SK-N-SH (cell line): Measurements from ENCODE around the gene ESPL1. TPM values are rescaled to one million over a fixed set of nuclear protein-coding genes. Genes with fewer than 3 reads are reported as not detected.

Experiments
- CTCF ChIA-PET: fragments of 300-600, 350-600 bp; formaldehyde crosslinking; extraction: SDS; loops from one replicate; lab custom pipeline; 2021; lab: Yijun Ruan, JAX
- POLR2A ChIA-PET: fragments of 350-600 bp; sonication (Branson Sonifier 250); formaldehyde crosslinking; extraction: SDS; loops from one replicate; lab custom pipeline; 2020; ENCODE audit warnings: antibody characterized with exemption, inconsistent platforms; lab: Yijun Ruan, JAX
- DNase-seq: peaks from one replicate; pipeline ENCODE4 v3.0.0; 2012
- H2AFZ ChIP-seq: fragments of 200-600 bp; sonication (generic); 2 replicates; pipeline ENCODE4 v1.8.1; 2016; ENCODE audit warnings: antibody characterized with exemption, mild to moderate bottlenecking, low read depth
- H3F3A ChIP-seq: fragments of 200-600 bp; sonication (generic); replicated peaks from 2 replicates; pipeline ENCODE3; 2016; ENCODE audit warnings: antibody characterized with exemption, mild to moderate bottlenecking; ENCODE audit not compliant: insufficient read depth
- H3K27ac ChIP-seq, 2 experiments: fragments of 200-500 bp in 1 of 2; fragments of 200-600 bp in 1 of 2; sonication (Bioruptor generic) in 1 of 2; sonication (generic), shearing (Covaris generic) in 1 of 2; 2 replicates each; pipeline versions ENCODE4 v1.5.1 to v1.6.1; 2014 to 2016; ENCODE audit warnings: low read depth in 2 of 2, inconsistent platforms in 1 of 2, low read length in 1 of 2, mild to moderate bottlenecking in 1 of 2, mixed read lengths in 1 of 2
- H3K27me3 ChIP-seq: fragments of 200-600 bp; sonication (generic), shearing (Covaris generic); 2 replicates; pipeline ENCODE4 v1.6.1; 2016; ENCODE audit warnings: mixed run types; ENCODE audit not compliant: insufficient read depth
- H3K36me3 ChIP-seq, 2 experiments: fragments of 200-500 bp in 1 of 2; fragments of 200-600 bp in 1 of 2; sonication (Bioruptor generic) in 1 of 2; sonication (generic) in 1 of 2; replicated peaks in 1 of 2; 2 replicates each; pipeline versions ENCODE3 to v1.5.1; 2014 to 2016; ENCODE audit warnings: low read length in 1 of 2, mild to moderate bottlenecking in 1 of 2; ENCODE audit not compliant: insufficient read depth in 2 of 2, control insufficient read depth in 1 of 2
- H3K4me1 ChIP-seq, 2 experiments: fragments of 200-500 bp in 1 of 2; fragments of 200-600 bp in 1 of 2; sonication (Bioruptor generic) in 1 of 2; sonication (generic), shearing (Covaris generic) in 1 of 2; 2 replicates each; pipeline versions ENCODE4 v1.5.1 to v1.6.1; 2014 to 2016; ENCODE audit warnings: low read depth in 1 of 2, low read length in 1 of 2, mixed run types in 1 of 2; ENCODE audit not compliant: insufficient read depth in 2 of 2, control insufficient read depth in 1 of 2
- H3K4me2 ChIP-seq: fragments of 200-600 bp; sonication (generic), shearing (Covaris generic); 2 replicates; pipeline ENCODE4 v1.6.1; 2017; ENCODE audit warnings: mixed run types
- H3K4me3 ChIP-seq, 2 experiments: fragments of 200-500 bp in 1 of 2; fragments of 200-600 bp in 1 of 2; sonication (Bioruptor generic) in 1 of 2; sonication (generic), shearing (Covaris generic) in 1 of 2; 2 replicates each; pipeline versions ENCODE4 v1.5.1 to v1.8.1; 2014 to 2016; ENCODE audit warnings: low read depth in 2 of 2, inconsistent platforms in 1 of 2, low read length in 1 of 2, mild to moderate bottlenecking in 1 of 2, mixed read lengths in 1 of 2, moderate library complexity in 1 of 2
- H3K79me2 ChIP-seq: fragments of 200-600 bp; sonication (generic); 2 replicates; pipeline ENCODE4 v1.8.1; 2017; ENCODE audit warnings: mild to moderate bottlenecking; ENCODE audit not compliant: insufficient read depth
- H3K9ac ChIP-seq: fragments of 200-600 bp; sonication (generic); 2 replicates; pipeline ENCODE4 v1.6.1; 2017; ENCODE audit warnings: mixed run types
- H3K9me2 ChIP-seq: fragments of 200-600 bp; sonication (generic); 2 replicates; pipeline ENCODE4 v1.6.1; 2017; ENCODE audit warnings: mixed run types
- H3K9me3 ChIP-seq: fragments of 200-600 bp; sonication (generic); 2 replicates; pipeline ENCODE4 v1.6.1; 2017; ENCODE audit warnings: mixed run types, mild to moderate bottlenecking, moderate library complexity
- H4K20me1 ChIP-seq: fragments of 200-600 bp; sonication (generic); 2 replicates; pipeline ENCODE4 v1.6.1; 2017; ENCODE audit warnings: mild to moderate bottlenecking, mixed run types; ENCODE audit not compliant: insufficient read depth
- EZH2phosphoT487 ChIP-seq: fragments of 200-600 bp; sonication (generic); IDR thresholded peaks from 2 replicates; pipeline ENCODE4 v1.6.1; 2017; ENCODE audit warnings: low read depth, mixed run types, mild to moderate bottlenecking, antibody characterized with exemption, moderate library complexity, borderline replicate concordance
- FOSL2 ChIP-seq: IDR thresholded peaks from 2 replicates; pipeline ENCODE4 v1.4.0; 2012; ENCODE audit warnings: low read depth, mild to moderate bottlenecking, moderate library complexity, borderline replicate concordance
- FOXJ3 ChIP-seq: sonication (generic); formaldehyde crosslinking; IDR thresholded peaks from 2 replicates; pipeline ENCODE4 v1.5.1; 2020; ENCODE audit warnings: mild to moderate bottlenecking, missing genetic modification reagents
- FOXM1 ChIP-seq: IDR thresholded peaks from 2 replicates; pipeline ENCODE4 v1.4.0; 2012; ENCODE audit warnings: low read depth, mild to moderate bottlenecking
- GATA2 ChIP-seq: sonication (generic); formaldehyde crosslinking; IDR thresholded peaks from 2 replicates; pipeline ENCODE4 v1.5.0; 2020; ENCODE audit warnings: mild to moderate bottlenecking, missing genetic modification reagents
- NRF1 ChIP-seq: IDR thresholded peaks from 2 replicates; pipeline ENCODE4 v1.6.1; 2012; ENCODE audit warnings: low read depth, mild to moderate bottlenecking, low read length
- POLR2AphosphoS5 ChIP-seq: IDR thresholded peaks from 2 replicates; pipeline ENCODE4 v1.6.1; 2012; ENCODE audit warnings: low read depth, low read length
- RCOR1 ChIP-seq: fragments of 150-350 bp; IDR thresholded peaks from 2 replicates; pipeline ENCODE4 v1.6.1; 2017; ENCODE audit warnings: antibody characterized with exemption, low read length
- SIN3A ChIP-seq: IDR thresholded peaks from 2 replicates; pipeline ENCODE4 v1.6.1; 2012; ENCODE audit warnings: low read depth, mild to moderate bottlenecking, low read length, moderate library complexity, borderline replicate concordance
- TCF12 ChIP-seq: IDR thresholded peaks from 2 replicates; pipeline ENCODE4 v1.4.0; 2012
- YY1 ChIP-seq: IDR thresholded peaks from 2 replicates; pipeline ENCODE4 v1.4.0; 2012; ENCODE audit warnings: low read depth, mild to moderate bottlenecking
- WGBS: methylation state at CpG from one replicate; pipeline ENCODE4 v1.1.6; 2017; ENCODE audit warnings: low lambda C conversion rate; 5-methylcytosine and 5-hydroxymethylcytosine counted together
- polyA plus RNA-seq, 3 experiments: library from polyadenylated mRNA; depleted of rRNA; stranded (reverse); fragments of >200 nt; gene quantifications; 2 replicates each; pipeline ENCODE4 v1.2.3, GENCODE V29; 2012
- TF ChIP-seq, protein P1 (sequence below): IDR thresholded peaks from 2 replicates; pipeline ENCODE4 v1.4.0; 2012; ENCODE audit warnings: low read depth
- TF ChIP-seq, protein P2 (sequence below): IDR thresholded peaks from 2 replicates; pipeline ENCODE4 v1.4.0; 2012; ENCODE audit warnings: low read depth, borderline replicate concordance
- TF ChIP-seq, protein P3 (sequence below): IDR thresholded peaks from 2 replicates; pipeline ENCODE4 v1.4.0; 2012; ENCODE audit warnings: low read depth, borderline replicate concordance

The ESPL1 gene
- polyA plus RNA-seq, 1 of the 3 experiments (the other 2 are of a cell fraction), result 8.6 TPM

DNA sequence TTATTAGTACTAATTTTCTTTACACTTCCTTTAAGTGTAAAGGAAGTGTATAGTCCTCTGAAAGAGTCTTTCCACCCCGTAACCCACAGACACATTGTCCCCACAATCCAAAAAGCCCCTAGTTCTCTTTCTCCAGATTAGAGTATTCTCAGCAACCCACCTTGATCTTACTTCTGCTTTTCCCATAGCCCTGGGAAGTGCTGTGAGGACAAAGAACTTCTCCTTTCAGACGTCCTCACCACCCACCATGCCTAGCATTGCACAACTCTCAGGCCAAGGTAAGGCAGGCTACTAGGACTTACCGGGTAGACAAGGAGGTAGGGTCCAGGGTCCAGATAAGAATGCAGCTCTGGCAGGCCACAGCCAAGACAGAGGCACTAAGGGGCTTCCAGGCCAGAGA, 45.9 kb downstream of the ESPL1 start:
- TF ChIP-seq RCOR1, result no peak
- no peak for TF ChIP-seq FOSL2
- TF ChIP-seq SIN3A, result no peak
- TF ChIP-seq, protein P1, sequence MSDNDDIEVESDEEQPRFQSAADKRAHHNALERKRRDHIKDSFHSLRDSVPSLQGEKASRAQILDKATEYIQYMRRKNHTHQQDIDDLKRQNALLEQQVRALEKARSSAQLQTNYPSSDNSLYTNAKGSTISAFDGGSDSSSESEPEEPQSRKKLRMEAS, result no peak
- TF ChIP-seq FOXJ3 (CRISPR knock-in tag), result no peak
- TF ChIP-seq TCF12, result no peak
- TF ChIP-seq, protein P2, sequence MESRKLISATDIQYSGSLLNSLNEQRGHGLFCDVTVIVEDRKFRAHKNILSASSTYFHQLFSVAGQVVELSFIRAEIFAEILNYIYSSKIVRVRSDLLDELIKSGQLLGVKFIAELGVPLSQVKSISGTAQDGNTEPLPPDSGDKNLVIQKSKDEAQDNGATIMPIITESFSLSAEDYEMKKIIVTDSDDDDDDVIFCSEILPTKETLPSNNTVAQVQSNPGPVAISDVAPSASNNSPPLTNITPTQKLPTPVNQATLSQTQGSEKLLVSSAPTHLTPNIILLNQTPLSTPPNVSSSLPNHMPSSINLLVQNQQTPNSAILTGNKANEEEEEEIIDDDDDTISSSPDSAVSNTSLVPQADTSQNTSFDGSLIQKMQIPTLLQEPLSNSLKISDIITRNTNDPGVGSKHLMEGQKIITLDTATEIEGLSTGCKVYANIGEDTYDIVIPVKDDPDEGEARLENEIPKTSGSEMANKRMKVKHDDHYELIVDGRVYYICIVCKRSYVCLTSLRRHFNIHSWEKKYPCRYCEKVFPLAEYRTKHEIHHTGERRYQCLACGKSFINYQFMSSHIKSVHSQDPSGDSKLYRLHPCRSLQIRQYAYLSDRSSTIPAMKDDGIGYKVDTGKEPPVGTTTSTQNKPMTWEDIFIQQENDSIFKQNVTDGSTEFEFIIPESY, result no peak
- TF ChIP-seq YY1, result no peak
- TF ChIP-seq EZH2phosphoT487, result no peak
- TF ChIP-seq POLR2AphosphoS5, result no peak
- TF ChIP-seq, protein P3, sequence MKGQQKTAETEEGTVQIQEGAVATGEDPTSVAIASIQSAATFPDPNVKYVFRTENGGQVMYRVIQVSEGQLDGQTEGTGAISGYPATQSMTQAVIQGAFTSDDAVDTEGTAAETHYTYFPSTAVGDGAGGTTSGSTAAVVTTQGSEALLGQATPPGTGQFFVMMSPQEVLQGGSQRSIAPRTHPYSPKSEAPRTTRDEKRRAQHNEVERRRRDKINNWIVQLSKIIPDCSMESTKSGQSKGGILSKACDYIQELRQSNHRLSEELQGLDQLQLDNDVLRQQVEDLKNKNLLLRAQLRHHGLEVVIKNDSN, result no peak
- no peak for TF ChIP-seq GATA2 (CRISPR knock-in tag)
- Histone ChIP-seq H3K9ac (no peak overlapping the region), H4K20me1 (no peaks in the 10 kb centered on the region), H3K9me2 (no peaks in the 10 kb centered on the region), H3K4me2 (no peak overlapping the region), H3K79me2 (no peaks in the 10 kb centered on the region; the same call in 1 of the 2 replicates), H3K27me3 (no peaks in the 10 kb centered on the region), H3K4me1 (no peaks in the 10 kb centered on the region), H3F3A (no peaks in the 10 kb centered on the region), H3K9me3 (no peaks in the 10 kb centered on the region), H3K36me3 (peaks cover 20 to 27% of the 10 kb centered on the region in 2 experiments), H2AFZ (no peak overlapping the region), H3K4me3 (no peak overlapping the region), H3K27ac (no peak overlapping the region)
- DNase-seq, result no peak
- 87% methylated on average over 2 of the region's 3 CpGs for WGBS
- CTCF ChIA-PET, result interaction anchor here (1.5 to 1.7 kb wide), 2 partner anchors 38 to 215 kb away, joined by 3 to 4 read pairs; no protein-coding TSS in a partner anchor
- POLR2A ChIA-PET, result no interaction called here

DNA sequence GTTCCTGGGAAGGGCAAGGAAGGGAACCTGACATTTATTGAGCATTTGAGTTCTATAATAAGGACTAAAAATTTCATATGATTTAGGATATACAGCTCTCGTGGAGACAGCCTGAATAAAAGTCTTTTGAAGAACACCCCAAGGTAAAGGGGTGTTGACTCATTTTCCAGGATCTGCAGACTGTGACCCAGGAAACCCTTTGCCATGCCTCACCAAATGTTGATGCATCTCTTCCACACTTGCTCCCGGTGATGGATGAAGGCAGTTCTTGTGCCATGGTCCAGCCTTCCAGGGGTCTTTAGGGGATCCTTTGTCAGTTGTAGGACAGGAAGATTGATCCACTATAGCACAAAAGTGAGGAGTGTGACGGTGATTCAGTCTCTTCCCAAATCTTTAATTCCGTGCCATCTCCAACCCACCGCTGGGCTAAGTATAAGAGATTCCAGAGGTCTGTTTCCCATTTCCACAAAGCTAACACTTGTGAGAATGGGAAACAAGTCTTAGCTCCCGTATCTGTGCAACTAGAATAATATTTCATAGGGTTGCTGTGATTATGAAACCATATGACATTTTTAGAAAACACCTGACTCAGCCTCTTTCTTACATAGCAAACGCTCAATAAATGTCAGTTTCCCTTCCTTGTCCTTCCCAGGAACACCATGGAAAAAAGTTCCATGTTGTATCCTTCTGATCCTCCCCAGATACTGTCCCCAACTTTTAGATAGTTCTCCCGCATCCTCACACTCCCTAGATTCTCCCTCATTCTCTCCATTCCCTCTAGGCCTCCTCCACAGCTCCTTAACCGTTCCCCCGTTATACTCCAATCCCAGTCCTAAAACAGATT, 52.5 kb downstream of the ESPL1 start:
- peak overlapping the region; percentile 79 for H3K9ac ChIP-seq
- H3F3A ChIP-seq, result peaks cover 6% of the 10 kb centered on the region
- peak overlapping the region; percentile 86 to 94 for H3K27ac ChIP-seq
- CTCF ChIA-PET, result interaction anchor here (0.5 to 13.6 kb wide), 65 partner anchors 8 to 1871 kb away, joined by 3 to 294 read pairs (median 4); partner anchors contain the start of genes AMHR2, CSAD, ESPL1 and MAP3K12
- TF ChIP-seq FOXJ3 (CRISPR knock-in tag) (no peak), FOXM1 (no peak), NRF1 (no peak), GATA2 (CRISPR knock-in tag) (no peak)
- TF ChIP-seq, all 33 proteins: peak for 0
- Histone ChIP-seq H3K9me2 (no peaks in the 10 kb centered on the region), H3K4me3 (peak overlapping the region; percentile 69 to 88), H3K79me2 (peaks cover 17% of the 10 kb centered on the region), H3K27me3 (no peaks in the 10 kb centered on the region), H3K9me3 (no peaks in the 10 kb centered on the region), H2AFZ (peak overlapping the region; percentile 95), H3K4me2 (peak overlapping the region; percentile 80), H3K36me3 (peaks cover 2 to 3% of the 10 kb centered on the region in 2 experiments), H3K4me1 (peaks cover 7 to 15% of the 10 kb centered on the region in 2 experiments; a peak in 3 of 4 replicates), H4K20me1 (no peaks in the 10 kb centered on the region)
- no peak for DNase-seq
- POLR2A ChIA-PET, result interaction anchor here (0.5 to 8.3 kb wide), 19 partner anchors 10 to 180 kb away, joined by 3 to 105 read pairs (median 5); partner anchors contain the start of genes CSAD, MAP3K12, MYG1 and PFDN5
- WGBS, result 40% methylated on average over 10 of the region's 10 CpGs
